ENCODE results near the gene PCDHB3.

DNA sequence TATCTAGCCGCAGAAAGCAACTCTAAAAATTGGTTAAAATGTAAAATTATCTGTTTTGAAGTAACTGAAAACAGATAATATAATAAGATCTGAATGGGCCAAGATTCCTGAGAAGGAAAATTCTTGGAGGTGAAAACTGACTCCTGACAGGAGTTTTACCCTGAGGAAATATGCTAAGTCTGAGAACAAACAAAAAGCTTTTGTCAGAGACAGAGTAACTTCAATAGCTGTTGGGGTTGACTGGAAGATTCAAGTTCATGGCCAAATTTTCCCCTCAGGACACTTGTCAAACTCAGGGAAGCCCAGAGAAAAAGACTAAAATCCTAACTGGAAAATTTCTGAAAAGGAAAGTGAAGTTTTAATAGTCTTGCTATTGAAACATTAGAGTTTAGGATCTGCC is 27.0 kb downstream of the PCDHB3 start:
- TF ChIP-seq CTCF (IDR thresholded peaks at IDR 0.05) (no peak), POLR2AphosphoS5 (IDR thresholded peaks at IDR 0.05) (no peak)
